Measurements from ENCODE around the gene RUVBL2.

The RUVBL2 gene

GRCh38 chr19:48989701-48990291 lies 3.9 kb upstream of the RUVBL2 start:
- no peak for DNase-seq (ENCODE audit: low read depth in 2 of 2)

- DNase-seq (ENCODE audit: low read depth in 2 of 2): no peak
Measured at GRCh38 chr19:48990400-48990799, 3.3 kb upstream of the RUVBL2 start.

GRCh38 chr19:48991011-48991609 lies 2.6 kb upstream of the RUVBL2 start:
- no peak for DNase-seq (ENCODE audit: low read depth in 2 of 2)

- DNase-seq (ENCODE audit: low read depth in 2 of 2): no peak
Measured at GRCh38 chr19:48991873-48992580, 1.7 kb upstream of the RUVBL2 start.

GRCh38 chr19:48992581-48993174 lies 1.0 kb upstream of the RUVBL2 start:
- DNase-seq (ENCODE audit: low read depth in 2 of 2): no peak

- DNase-seq (ENCODE audit: low read depth in 2 of 2): no peak
Measured at GRCh38 chr19:48994035-48994386, 324 bp downstream of the RUVBL2 start.

- DNase-seq (ENCODE audit: low read depth in 2 of 2): peak in 1 of 2 donors; percentile 27
Measured at GRCh38 chr19:48997972-48998371, 4.3 kb downstream of the RUVBL2 start.

- DNase-seq (ENCODE audit: low read depth in 2 of 2): peak; percentile 35 to 40
Measured at GRCh38 chr19:48999481-49000325, 6.0 kb downstream of the RUVBL2 start.

GRCh38 chr19:49004133-49004532 lies 10.4 kb downstream of the RUVBL2 start:
- DNase-seq (ENCODE audit: low read depth in 2 of 2): no peak

GRCh38 chr19:49004964-49005614 lies 11.4 kb downstream of the RUVBL2 start:
- DNase-seq (ENCODE audit: low read depth in 2 of 2): no peak

- no peak for DNase-seq (ENCODE audit: low read depth in 2 of 2)
Measured at GRCh38 chr19:49006905-49007304, 13.2 kb downstream of the RUVBL2 start.

GRCh38 chr19:49009828-49010227 lies 16.1 kb downstream of the RUVBL2 start:
- DNase-seq (ENCODE audit: low read depth in 2 of 2): no peak

GRCh38 chr19:49010453-49010852 lies 16.8 kb downstream of the RUVBL2 start:
- DNase-seq (ENCODE audit: low read depth in 2 of 2): no peak

- no peak for DNase-seq (ENCODE audit: low read depth in 2 of 2)
Measured at GRCh38 chr19:49011194-49011593, 17.5 kb downstream of the RUVBL2 start.

GRCh38 chr19:49014123-49014869 lies 20.6 kb downstream of the RUVBL2 start:
- DNase-seq (ENCODE audit: low read depth in 2 of 2): no peak

- no peak for DNase-seq (ENCODE audit: low read depth in 2 of 2)
Measured at GRCh38 chr19:49014870-49015255, 21.2 kb downstream of the RUVBL2 start.

GRCh38 chr19:49016067-49016839 lies 22.6 kb downstream of the RUVBL2 start:
- no peak for DNase-seq (ENCODE audit: low read depth in 2 of 2)

GRCh38 chr19:49017041-49017665 lies 23.5 kb downstream of the RUVBL2 start, which contains the start of gene LHB:
LHB (minus strand) TSS chr19:49017091; CDS start chr19:49017081, 10 bp downstream.
- no peak for DNase-seq (ENCODE audit: low read depth in 2 of 2)

GRCh38 chr19:49017666-49018351 lies 24.1 kb downstream of the RUVBL2 start:
- peak; percentile 33 to 38 for DNase-seq (ENCODE audit: low read depth in 2 of 2)

All from stimulated activated CD4-positive, alpha-beta T cell treated with anti-CD3 and anti-CD28 coated beads, Interleukin-1b, Interleukin-23, amount 100 ng/mL, for 1 hour (primary cell).